ENCODE measurements around the gene MFAP5.
A peak's percentile ranks its signal among the peaks of the same experiment; 100 is the strongest.
"Not testable (repeated sequence)": the region's sequence is repeated elsewhere in the genome, so short reads cannot be mapped to it uniquely, and the experiment has no call there.

MFAP5 gene

GRCh38 chr12:8675591-8676036 is 13.0 kb upstream of the MFAP5 start:
- DNase-seq (ENCODE audit: low read depth in 3 of 3), result no peak

GRCh38 chr12:8672381-8672780 is 9.8 kb upstream of the MFAP5 start:
- DNase-seq (ENCODE audit: low read depth in 3 of 3), result no peak

- no peak for DNase-seq (ENCODE audit: low read depth in 3 of 3)
Measured at GRCh38 chr12:8668441-8668840, 5.8 kb upstream of the MFAP5 start.

GRCh38 chr12:8667270-8667669 is 4.6 kb upstream of the MFAP5 start:
- no peak for DNase-seq (ENCODE audit: low read depth in 3 of 3)

GRCh38 chr12:8665759-8666158 is 3.1 kb upstream of the MFAP5 start:
- DNase-seq (ENCODE audit: low read depth in 3 of 3), result no peak

GRCh38 chr12:8664228-8664913 is 1.7 kb upstream of the MFAP5 start:
- no peak for DNase-seq (ENCODE audit: low read depth in 3 of 3)

GRCh38 chr12:8661751-8662150 is 875 bp downstream of the MFAP5 start:
- DNase-seq (ENCODE audit: low read depth in 3 of 3), result no peak

- no peak for DNase-seq (ENCODE audit: low read depth in 3 of 3)
Measured at GRCh38 chr12:8661016-8661415, 1.6 kb downstream of the MFAP5 start.

GRCh38 chr12:8658346-8658745 is 4.3 kb downstream of the MFAP5 start:
- no peak for DNase-seq (ENCODE audit: low read depth in 3 of 3)

- no peak for DNase-seq (ENCODE audit: low read depth in 3 of 3)
Measured at GRCh38 chr12:8655421-8655820, 7.2 kb downstream of the MFAP5 start.

- DNase-seq (ENCODE audit: low read depth in 3 of 3), result peak; percentile 7 to 76 (median 36)
Measured at GRCh38 chr12:8648576-8649205, 13.9 kb downstream of the MFAP5 start.

GRCh38 chr12:8647968-8648367 is 14.7 kb downstream of the MFAP5 start:
- DNase-seq (ENCODE audit: low read depth in 3 of 3), result no peak

- DNase-seq (ENCODE audit: low read depth in 3 of 3), result peak; percentile 18 to 44 (median 38)
Measured at GRCh38 chr12:8644345-8645248, 18.0 kb downstream of the MFAP5 start.

- no peak for DNase-seq (ENCODE audit: low read depth in 3 of 3)
Measured at GRCh38 chr12:8642775-8643174, 19.9 kb downstream of the MFAP5 start.

- no peak for DNase-seq (ENCODE audit: low read depth in 3 of 3)
Measured at GRCh38 chr12:8639936-8640335, 22.7 kb downstream of the MFAP5 start.

GRCh38 chr12:8638951-8639350 is 23.7 kb downstream of the MFAP5 start:
- no peak for DNase-seq (ENCODE audit: low read depth in 3 of 3)

- DNase-seq (ENCODE audit: low read depth in 3 of 3), result no peak
Measured at GRCh38 chr12:8637666-8638065, 25.0 kb downstream of the MFAP5 start.

GRCh38 chr12:8637244-8637643 is 25.4 kb downstream of the MFAP5 start:
- DNase-seq (ENCODE audit: low read depth in 3 of 3), result no peak

- no peak for DNase-seq (ENCODE audit: low read depth in 3 of 3)
Measured at GRCh38 chr12:8636581-8636980, 26.0 kb downstream of the MFAP5 start.

- not testable (repeated sequence) for DNase-seq (ENCODE audit: low read depth in 3 of 3)
Measured at GRCh38 chr12:8636007-8636346, 26.6 kb downstream of the MFAP5 start.

GRCh38 chr12:8635342-8636006 is 27.2 kb downstream of the MFAP5 start:
- not testable (repeated sequence) for DNase-seq (ENCODE audit: low read depth in 3 of 3)

GRCh38 chr12:8630131-8630530 is 32.5 kb downstream of the MFAP5 start:
- no peak for DNase-seq (ENCODE audit: low read depth in 3 of 3)
